GM18951 (cell line): ENCODE results near the gene DRC3.
"Not testable (repeated sequence)": the region's sequence is repeated elsewhere in the genome, so short reads cannot be mapped to it uniquely, and the experiment has no call there.

Experiments used
- POLR2A ChIP-seq: IDR thresholded peaks from 4 replicates; pipeline ENCODE4 v1.6.1; 2011; ENCODE audit warnings: mild to moderate bottlenecking; ENCODE audit not compliant: insufficient read length, insufficient read depth; ENCODE audit errors: extremely low read depth
- in situ Hi-C: fragments of 300-500 bp; cut with MboI; formaldehyde crosslinking; loops from one replicate; pipeline ENCODE4 v1.12.0; 2022; ENCODE audit warnings: low sequenced_read_pairs, mixed read lengths, inconsistent platforms; ENCODE audit not compliant: unreplicated experiment

The DRC3 gene

DNA sequence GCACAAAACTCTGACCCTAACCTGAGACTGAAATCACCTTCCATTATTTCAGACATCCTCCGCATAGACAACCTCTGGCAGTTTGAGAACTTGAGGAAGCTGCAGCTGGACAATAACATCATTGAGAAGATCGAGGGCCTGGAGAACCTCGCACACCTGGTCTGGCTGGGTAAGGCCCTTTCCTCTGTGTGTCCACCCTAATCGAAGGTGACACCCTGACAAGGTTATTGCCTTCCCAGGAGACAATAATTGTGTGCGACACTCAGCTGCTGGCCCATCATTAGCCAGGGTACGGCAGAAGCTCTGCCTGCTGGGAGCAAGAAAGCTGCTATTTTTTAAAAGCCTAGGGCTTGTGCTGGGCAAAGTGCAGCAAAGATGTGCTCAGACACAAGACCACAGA, 11.1 kb downstream of the DRC3 start:
- no peak for TF ChIP-seq POLR2A
- in situ Hi-C loops, result no loop called here

DNA sequence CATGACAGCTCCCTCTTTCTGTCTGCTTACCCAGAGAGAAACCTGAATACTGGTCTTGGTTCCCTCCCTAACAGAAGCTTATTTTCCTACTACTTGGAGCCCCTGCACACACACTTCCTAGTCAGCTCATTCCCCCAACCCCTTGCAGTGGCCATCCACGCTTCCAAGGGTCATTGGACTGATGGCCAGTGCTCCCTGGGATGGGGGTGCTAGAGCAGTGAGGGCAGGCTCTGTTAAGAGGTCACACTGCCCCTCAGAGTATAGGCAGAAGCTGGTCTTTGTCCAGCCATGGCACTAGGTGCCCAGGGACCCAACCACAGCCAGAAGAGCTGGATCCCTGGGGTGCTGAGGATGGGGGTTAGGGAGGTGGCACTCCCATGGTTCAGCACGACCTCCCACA, 12.5 kb downstream of the DRC3 start:
- in situ Hi-C loops, result no loop called here
- no peak for TF ChIP-seq POLR2A

DNA sequence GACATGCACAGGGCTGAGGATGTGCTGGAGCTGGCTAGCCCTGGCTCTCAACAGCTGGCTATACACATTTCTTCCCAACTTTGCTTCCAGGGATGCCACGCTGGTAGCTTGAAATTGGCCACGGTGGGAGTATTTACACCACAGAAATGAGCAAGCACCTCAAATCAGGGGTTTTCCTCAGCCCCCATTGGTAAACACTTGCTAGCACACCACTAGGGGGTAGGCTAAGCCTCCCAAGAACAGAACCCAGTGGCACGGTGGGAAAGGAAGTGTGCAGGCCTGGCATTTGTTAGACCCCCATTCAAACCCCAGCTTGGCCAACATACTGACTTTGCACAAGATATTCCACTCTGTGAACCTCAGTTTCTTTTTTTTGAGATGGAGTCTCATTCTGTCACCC, 12.9 kb downstream of the DRC3 start:
- TF ChIP-seq POLR2A, result no peak
- in situ Hi-C loops, result no loop called here

DNA sequence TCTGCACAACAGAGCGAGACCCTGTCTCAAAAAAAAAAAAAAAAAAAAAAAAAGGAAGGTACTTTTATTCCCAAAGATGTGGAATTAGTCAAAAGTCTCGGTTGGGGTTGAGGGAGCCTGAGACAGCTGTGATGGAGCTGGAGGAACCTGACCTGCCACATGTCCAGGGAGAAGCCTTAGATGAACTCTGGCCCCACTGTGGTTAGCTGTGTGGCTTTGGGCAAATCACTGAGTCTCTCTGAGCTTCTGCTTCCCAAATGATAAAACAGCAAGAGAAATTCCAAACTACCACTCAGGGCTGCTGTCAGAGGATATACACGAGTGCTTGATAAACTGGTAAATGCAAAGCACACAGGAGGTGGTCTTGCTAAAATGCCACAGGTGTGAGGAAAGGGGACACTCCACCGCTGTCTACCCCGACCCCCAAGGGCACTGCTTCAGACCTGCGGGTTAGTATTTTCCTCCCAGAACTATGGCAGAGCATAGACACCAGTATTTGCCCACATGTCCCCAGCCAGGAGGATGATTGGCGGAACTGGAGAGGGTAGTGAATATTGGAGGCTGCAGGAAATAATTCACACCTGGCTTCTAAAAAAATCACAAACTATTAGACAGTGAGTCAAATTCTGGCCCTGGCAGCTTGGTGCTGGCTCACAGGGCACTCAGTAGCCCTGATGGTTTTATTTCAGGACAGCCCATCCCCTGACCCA, 14.7 kb downstream of the DRC3 start:
- in situ Hi-C loops, result no loop called here

DNA sequence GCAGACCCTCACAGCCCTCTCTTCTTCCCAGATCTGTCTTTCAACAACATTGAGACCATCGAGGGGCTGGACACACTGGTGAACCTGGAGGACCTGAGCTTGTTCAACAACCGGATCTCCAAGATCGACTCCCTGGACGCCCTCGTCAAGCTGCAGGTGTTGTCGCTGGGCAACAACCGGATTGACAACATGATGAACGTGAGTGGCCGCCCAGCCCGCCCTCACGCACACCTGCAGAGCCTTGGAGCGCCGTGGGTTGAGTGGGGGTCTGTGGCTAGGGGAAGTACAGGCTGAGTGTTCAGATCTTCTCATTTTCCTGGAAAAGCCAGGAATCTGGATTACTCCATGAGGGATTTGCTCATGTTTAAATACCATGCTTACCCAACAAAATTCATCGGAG, 15.2 kb downstream of the DRC3 start:
- TF ChIP-seq POLR2A, result no peak
- in situ Hi-C loops, result no loop called here

More for the DNA sequence above, 14.7 kb downstream of the DRC3 start:
- TF ChIP-seq POLR2A, result no peak

DNA sequence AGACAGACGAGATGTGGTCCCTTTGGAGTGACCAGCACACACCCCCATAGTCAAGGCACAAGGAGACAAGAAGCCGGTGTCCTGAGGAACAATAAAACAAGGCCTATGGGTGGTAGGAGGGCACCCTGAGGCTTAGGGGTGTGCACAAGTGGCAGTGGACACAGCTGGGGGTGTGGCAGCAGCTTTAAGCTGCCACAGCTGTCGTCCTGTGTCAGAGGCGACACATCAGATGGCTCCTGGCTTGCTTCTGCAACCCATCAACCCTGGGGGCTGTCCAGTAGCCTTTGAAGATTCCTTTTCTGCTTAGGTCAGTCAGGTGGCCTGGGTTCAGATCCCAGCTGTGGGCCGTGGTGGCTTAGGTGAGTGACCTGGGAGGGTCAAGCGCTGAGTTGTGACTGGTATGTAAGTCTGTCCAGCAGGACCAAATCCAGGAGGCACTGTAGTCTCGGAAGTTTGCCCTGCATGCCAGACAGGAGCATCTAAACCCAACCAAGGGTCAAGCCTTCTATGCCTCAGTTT, 15.8 kb downstream of the DRC3 start:
- TF ChIP-seq POLR2A, result no peak
- in situ Hi-C loops, result no loop called here

DNA sequence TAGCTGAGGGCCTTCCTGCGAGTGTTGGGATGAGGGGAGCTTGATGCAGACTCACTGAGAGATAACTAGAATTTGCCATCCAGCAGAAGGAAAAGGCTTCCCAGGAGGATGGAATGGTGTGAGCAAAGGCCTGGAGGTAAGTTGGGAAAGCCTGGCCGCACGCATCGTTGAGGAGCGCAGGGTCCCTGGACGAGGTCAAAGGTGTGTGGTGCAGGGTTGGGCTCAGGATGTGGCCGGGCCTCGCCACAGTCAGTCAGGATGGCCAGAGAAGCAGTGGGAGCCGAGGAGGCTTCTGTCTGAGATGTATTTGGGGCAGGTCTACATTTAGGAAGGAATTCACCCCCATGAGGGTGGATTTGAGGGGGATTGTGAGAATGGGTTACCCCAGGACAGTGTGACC, 16.4 kb downstream of the DRC3 start:
- no peak for TF ChIP-seq POLR2A
- in situ Hi-C loops, result no loop called here

DNA sequence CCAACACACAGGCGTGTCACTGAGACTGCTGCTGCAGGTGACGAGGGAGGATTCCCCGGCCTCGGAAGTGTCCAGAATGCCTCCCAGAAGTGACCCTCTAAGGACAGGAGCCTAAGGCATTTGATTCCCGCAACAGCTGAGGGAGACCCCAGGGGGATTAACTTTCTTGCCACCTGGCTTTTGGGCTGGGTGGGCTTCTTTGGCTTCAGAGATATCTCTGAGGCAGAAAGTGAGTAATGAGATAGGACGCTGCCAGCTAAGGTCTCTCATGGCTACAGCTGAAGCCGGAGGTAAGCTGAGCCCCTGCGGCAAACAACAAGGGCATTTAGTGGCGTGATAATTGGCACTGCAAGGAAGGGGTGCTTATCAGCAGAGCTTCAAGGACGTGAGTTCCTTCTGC, 17.0 kb downstream of the DRC3 start:
- no peak for TF ChIP-seq POLR2A
- in situ Hi-C loops, result no loop called here

DNA sequence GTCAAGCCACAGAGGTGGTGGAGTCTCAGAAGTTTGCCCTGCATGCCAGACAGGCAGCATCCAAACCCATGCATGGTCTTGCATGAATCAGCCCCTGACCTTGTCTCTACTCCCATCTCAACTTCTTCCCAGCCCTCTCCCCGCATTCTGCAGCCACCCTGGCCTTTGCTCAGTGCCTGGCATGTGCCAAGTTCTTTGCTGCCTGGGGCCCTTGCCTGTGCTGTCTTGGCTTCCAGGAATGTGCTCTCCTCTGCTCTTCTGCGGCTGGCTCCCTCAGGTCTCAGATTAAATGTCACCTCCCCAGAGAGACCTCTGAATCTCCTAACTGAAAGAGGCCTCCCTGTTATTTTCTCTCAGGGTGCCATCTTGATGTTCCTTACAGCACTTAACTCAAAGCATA, 17.6 kb downstream of the DRC3 start:
- TF ChIP-seq POLR2A, result no peak

DNA sequence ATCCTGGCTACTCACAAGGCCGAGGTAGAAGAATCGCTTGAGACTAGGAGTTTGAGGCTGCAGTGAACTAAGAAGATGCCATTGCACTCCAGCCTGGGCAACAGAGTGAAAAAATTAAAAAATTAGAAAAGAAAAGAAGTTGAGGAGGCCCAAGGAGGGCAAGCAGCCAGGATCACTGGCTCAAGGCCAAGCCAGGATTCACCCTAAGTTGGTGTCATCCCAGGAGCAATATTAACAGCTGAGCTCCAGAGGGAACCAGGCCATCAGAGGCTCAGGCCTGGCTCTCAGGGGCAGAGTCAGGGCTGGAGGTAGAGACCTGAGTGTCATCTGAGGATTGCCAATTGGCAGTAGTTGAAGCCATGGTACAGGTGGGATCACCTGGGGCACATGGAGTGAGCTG, 20.7 kb downstream of the DRC3 start:
- no peak for TF ChIP-seq POLR2A
- in situ Hi-C loops, result no loop called here

More for the DNA sequence above, 17.6 kb downstream of the DRC3 start:
- in situ Hi-C loops, result no loop called here

DNA sequence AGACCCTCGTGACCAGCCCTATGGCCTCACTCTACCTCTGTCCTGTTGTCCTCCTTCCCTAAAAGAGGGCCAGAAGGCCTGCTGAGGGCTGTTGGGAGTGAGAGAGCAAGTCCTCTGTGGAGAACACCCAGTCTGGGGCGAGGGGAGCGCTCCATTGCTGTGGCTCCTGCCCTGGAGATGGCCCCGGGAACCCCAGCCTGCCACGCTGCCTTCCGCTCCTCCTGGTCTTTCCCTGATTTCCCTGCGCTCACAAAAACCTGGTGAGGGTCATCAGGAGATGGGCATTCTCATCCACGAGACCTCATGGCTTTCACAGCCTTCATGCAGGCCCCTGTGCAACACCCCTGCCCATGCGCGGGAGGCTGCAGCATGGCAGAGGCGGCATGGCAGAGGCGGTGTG, 21.2 kb downstream of the DRC3 start:
- in situ Hi-C loops, result no loop called here

DNA sequence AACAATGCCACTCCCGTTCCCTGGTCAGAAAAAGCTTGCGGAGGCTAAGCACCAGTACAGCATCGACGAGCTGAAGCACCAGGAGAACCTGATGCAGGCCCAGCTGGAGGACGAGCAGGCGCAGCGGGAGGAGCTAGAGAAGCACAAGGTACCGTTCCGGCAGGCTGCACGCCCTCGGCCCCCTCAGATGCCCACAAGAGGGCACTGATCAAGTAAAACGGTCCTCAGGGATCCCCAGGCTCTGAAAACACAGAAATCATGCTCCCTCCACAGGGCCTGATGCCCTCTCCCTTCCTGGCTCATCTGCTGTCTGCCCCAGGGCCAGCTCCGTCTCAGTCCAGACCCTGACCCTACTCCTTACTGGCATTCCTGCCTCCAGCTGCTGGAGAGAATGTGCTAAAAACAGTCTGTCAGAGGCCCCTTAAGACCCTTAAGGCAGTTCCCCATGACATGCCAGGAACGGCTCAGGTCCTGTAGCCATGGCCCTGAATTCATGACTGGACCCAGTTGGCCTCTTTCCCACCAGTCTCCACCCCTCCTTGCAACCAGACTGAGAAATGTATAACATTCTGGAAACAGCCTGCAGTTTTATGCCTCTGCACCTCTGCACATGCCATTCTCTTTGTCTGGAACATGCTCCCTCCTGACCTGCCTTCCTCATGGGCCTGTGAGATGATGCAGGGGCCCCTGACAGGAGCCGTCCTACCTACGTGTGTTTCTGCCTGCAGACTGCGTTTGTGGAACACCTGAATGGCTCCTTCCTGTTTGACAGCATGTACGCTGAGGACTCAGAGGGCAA, 21.8 kb downstream of the DRC3 start:
- in situ Hi-C loops, result no loop called here

More for the DNA sequence above, 21.2 kb downstream of the DRC3 start:
- no peak for TF ChIP-seq POLR2A

DNA sequence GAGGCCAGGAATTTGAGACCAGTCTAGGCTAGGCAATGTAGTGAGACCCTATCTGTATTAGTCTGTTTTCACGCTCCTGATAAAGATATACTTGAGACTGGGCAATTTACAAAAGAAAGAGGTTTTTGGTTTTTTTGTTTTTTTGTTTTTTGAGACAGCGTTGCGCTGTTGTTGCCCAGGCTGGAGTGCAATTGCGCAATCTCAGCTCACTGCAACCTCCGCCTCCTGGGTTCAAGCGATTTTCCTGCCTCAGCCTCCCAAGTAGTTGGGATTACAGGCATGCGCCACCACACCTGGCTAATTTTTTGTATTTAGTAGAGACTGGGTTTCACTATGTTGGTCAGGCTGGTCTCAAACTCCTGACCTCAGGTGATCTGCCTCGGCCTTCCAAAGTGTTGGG, 23.2 kb downstream of the DRC3 start:
- in situ Hi-C loops, result not testable (repeated sequence)

More for the DNA sequence above, 21.8 kb downstream of the DRC3 start:
- no peak for TF ChIP-seq POLR2A

DNA sequence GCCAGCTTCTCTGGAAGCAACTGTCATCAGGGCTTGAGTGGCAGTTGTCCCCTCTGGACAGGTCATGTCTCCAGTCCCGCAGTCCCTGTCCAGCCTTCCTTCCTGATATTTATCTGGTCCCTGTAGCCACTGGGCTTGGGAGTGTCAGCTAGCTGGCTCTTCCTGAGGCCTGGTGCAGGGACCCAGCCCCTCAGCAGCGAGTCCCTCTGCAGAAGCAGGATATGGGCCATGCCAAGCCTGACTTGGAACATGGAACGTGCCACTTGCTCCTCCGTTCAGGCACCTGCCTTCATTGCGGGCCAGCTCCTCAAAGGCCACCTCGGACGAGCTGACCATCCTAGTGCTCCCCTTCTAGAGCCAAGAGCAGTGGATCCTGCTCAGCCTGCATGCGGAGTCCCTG, 26.3 kb downstream of the DRC3 start:
- TF ChIP-seq POLR2A, result no peak
- in situ Hi-C loops, result no loop called here
